ENCODE data around the gene NBEA. TPM values are rescaled to one million over a fixed set of nuclear protein-coding genes. Genes with fewer than 3 reads are reported as not detected.
"Not testable (repeated sequence)": the region's sequence is repeated elsewhere in the genome, so short reads cannot be mapped to it uniquely, and the experiment has no call there.

NBEA gene
- total RNA-seq, 2 experiments from 2014 or later = 0.26 to 0.29 TPM

DNA sequence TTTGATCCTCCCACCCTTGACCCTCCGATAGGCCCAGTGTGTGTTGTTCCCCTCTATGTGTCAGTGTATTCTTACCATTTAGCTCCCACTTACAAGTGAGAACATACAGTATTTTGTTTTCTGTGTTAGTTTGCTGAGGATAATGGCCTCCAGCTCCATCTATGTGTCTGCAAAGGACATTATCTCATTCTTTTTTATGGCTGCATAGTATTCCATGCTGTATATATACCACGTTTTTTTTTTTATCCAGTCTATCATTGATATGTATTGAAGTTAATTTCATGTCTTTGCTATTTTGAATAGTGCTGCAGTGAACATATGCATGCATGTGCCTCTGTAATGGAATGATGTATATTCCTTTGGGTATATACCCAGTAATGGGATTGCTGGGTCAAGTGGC lies 27.5 kb downstream of the NBEA start:
- H3K4me3 Mint-ChIP-seq; H3K27me3 Mint-ChIP-seq; POLR2A ChIA-PET; H3K4me1 Mint-ChIP-seq (ENCODE audit: low read depth); DNase-seq; CTCF ChIA-PET; intact Hi-C loops (cut with micrococcal nuclease); H3K27ac Mint-ChIP-seq; H3K36me3 Mint-ChIP-seq: not testable (repeated sequence)
- H3K9me3 Mint-ChIP-seq = peaks cover 18% of the 10 kb centered on the region

DNA sequence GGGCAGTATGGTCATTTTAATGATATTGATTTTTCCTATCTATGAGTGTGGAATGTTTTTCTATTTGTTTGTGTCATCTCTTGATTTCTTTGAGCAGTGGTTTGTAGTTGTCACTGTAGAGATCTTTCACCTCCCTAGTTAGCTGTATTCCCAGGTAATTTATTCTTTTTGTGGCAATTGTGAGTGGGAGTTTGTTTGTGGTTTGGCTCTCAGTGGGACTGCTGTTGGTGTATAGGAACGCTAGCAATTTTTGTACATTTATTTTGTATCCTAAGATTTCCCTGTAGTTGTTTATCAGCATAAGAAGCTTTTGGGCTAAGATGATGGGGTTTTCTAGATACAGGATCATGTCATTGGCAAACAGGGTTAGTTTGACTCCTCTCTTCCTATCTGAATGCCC lies 28.9 kb downstream of the NBEA start:
- POLR2A ChIA-PET = no interaction called here
- DNase-seq = no peak
- Mint-ChIP-seq H3K4me1 (ENCODE audit: low read depth) (no peaks in the 10 kb centered on the region), H3K9me3 (peaks cover 20% of the 10 kb centered on the region), H3K36me3 (peaks cover 2% of the 10 kb centered on the region), H3K27me3 (no peaks in the 10 kb centered on the region), H3K4me3 (no peak overlapping the region), H3K27ac (no peak overlapping the region)
- intact Hi-C loops (cut with micrococcal nuclease) = no loop called here
- CTCF ChIA-PET = interaction anchor here (0.8 kb wide), 1 partner anchor 777 kb away, joined by 3 read pairs; no protein-coding TSS in a partner anchor

DNA sequence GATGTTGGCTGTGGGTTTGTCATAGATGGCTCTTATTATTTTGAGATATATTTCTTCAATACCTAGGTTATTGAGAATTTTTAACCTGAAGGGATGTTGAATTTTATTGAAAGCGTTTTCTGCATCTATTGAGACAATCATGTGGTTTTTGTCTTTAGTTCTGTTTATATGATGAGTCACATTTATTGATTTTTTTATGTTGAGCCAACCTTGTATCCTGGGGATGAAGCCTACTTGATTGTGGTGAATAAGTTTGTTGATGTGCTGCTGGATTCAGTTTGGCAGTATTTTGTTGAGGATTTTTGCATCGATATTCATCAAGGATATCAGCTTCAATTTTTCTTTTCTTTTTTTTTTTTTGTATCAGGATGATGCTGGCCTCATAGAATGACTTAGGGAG lies 29.4 kb downstream of the NBEA start:
- no peak overlapping the region for H3K27ac Mint-ChIP-seq
- POLR2A ChIA-PET = no interaction called here
- intact Hi-C loops (cut with micrococcal nuclease) = no loop called here
- DNase-seq = no peak
- H3K27me3 Mint-ChIP-seq = no peaks in the 10 kb centered on the region
- H3K4me1 Mint-ChIP-seq (ENCODE audit: low read depth) = no peaks in the 10 kb centered on the region
- CTCF ChIA-PET = interaction anchor here (0.8 kb wide), 1 partner anchor 777 kb away, joined by 3 read pairs; no protein-coding TSS in a partner anchor
- H3K9me3 Mint-ChIP-seq = peaks cover 24% of the 10 kb centered on the region
- H3K4me3 Mint-ChIP-seq = no peak overlapping the region
- H3K36me3 Mint-ChIP-seq = peaks cover 2% of the 10 kb centered on the region

DNA sequence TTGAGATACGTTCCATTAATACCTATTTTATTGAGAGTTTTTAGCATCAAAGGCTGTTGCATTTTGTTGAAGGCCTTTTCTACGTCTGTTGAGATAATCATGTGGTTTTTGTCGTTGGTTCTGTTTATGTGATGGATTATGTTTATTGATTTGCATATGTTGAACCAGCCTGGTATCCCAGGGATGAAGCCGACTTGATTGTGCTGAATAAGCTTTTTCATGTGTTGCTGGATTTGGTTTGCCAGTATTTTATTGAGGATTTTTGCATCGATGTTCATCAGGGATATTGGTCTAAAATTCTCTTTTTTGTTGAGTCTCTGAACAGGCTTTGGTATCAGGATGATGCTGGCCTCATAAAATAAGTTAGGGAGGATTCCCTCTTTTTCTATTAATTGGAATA lies 43.1 kb downstream of the NBEA start:
- peaks cover 20% of the 10 kb centered on the region for H3K9me3 Mint-ChIP-seq
- H3K4me1 Mint-ChIP-seq (ENCODE audit: low read depth); H3K27ac Mint-ChIP-seq; H3K4me3 Mint-ChIP-seq; H3K36me3 Mint-ChIP-seq; H3K27me3 Mint-ChIP-seq; DNase-seq; intact Hi-C loops (cut with micrococcal nuclease); POLR2A ChIA-PET; CTCF ChIA-PET: not testable (repeated sequence)

DNA sequence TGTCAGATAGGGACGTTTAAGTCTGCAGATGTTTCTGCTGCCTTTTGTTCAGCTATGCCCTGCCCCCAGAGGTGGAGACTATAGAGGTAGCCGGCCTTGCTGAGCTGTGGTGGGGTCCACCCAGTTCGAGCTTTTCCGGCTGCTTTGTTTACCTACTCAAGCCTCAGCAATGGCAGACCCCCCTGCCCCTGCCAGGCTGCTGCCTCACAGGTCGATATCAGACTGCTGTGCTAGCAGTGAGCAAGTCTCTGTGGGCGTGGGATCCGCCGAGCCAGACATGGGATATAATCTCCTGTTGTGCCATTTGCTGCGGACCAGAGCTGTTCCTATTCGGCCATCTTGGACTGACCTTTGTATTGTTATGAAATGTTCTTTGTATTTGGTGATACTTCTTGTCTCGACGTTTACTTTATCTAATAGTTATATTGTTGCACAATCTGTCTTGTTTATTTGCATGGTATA lies 46.3 kb downstream of the NBEA start:
- Mint-ChIP-seq H3K4me1 (ENCODE audit: low read depth) (no peaks in the 10 kb centered on the region), H3K36me3 (peaks cover 3% of the 10 kb centered on the region), H3K27me3 (no peaks in the 10 kb centered on the region), H3K4me3 (no peak overlapping the region), H3K27ac (no peak overlapping the region), H3K9me3 (peaks cover 34% of the 10 kb centered on the region)
- POLR2A ChIA-PET = no interaction called here
- intact Hi-C loops (cut with micrococcal nuclease) = no loop called here
- CTCF ChIA-PET = no interaction called here
- no peak for DNase-seq

DNA sequence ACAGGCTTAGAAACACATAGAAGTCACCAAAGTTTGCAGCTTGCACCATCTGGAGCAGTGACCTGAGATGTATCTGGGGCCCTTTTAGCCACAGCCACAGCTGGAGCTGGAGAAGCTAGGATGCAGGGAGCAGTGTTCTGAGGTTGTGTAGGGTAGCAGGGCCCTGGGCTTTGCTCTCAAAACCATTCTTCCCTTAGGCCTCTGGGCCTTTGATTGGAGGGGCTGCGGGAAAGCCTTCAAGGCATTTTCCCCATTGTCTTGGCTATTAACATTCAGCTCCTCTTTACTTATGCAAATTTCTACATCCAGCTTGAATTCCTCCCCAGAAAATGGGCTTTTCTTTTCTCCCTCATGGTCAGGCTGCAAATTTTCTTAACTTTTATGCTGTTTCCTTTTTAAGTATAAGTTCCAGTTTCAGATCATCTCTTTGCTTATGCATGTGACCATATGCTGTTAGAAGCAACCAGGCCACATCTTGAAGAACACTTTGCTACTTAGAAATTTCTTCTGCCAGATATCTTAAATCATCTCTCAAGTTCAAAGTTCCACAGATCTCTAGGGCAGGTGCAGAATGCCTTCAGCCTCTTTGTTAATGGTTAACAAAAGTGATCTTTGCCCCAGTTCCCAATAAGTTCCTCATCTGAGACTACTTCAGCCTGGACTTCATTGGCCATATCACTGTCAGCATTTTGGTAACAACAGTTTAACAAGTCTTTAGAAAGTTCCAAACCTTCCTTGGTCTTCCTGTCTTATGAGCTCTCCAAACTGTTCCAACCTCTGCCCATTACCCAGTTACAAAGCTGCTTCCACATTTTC lies 48.5 kb downstream of the NBEA start:
- H3K4me1 Mint-ChIP-seq (ENCODE audit: low read depth) = no peaks in the 10 kb centered on the region
- H3K27me3 Mint-ChIP-seq = no peaks in the 10 kb centered on the region
- peaks cover 3% of the 10 kb centered on the region for H3K36me3 Mint-ChIP-seq
- ChIA-PET POLR2A (no interaction called here), CTCF (no interaction called here)
- intact Hi-C loops (cut with micrococcal nuclease) = no loop called here
- H3K4me3 Mint-ChIP-seq = no peak overlapping the region
- peaks cover 34% of the 10 kb centered on the region for H3K9me3 Mint-ChIP-seq
- no peak for DNase-seq
- no peak overlapping the region for H3K27ac Mint-ChIP-seq

DNA sequence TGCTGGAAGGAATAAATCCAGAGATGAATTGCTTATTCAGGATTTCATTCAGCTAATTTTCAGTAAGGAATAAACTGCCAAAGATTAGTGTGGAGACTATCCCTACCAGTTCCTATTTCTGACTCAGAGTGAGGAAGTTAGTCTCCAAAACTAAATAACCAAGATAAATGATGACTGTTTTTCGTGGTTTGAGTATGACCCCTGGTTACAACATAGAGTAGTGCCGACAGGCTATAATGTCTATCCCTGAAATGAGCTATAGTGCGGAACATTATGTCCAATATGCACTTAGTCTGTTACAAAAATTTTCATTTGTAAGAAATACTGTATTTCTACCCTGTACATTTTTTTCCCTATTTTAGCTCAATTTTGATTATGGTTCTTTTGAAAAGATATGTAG lies 51.4 kb downstream of the NBEA start:
- intact Hi-C loops (cut with micrococcal nuclease) = no loop called here
- Mint-ChIP-seq H3K4me1 (ENCODE audit: low read depth) (no peaks in the 10 kb centered on the region), H3K27me3 (no peaks in the 10 kb centered on the region), H3K27ac (no peak overlapping the region), H3K9me3 (peaks cover 30% of the 10 kb centered on the region), H3K4me3 (no peak overlapping the region), H3K36me3 (peaks cover 3% of the 10 kb centered on the region)
- CTCF ChIA-PET = no interaction called here
- POLR2A ChIA-PET = no interaction called here
- DNase-seq = no peak

DNA sequence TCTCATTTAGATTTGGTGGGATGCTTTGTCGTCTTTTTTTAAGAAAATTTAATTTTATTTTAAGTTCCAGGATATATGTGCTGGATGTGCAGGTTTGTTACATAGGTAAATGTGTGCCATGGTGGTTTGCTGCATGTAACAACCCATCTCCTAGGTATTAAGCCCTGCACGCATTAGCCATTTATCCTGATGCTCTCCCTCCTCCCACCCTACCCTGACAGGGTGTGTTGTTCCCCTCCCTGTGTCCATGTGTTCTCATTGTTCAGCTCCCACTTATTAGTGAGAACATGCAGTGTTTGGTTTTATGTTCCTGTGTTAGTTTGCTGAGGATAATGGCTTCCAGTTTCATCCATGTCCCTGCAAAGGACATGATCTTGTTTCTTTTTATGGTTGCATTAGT lies 61.7 kb downstream of the NBEA start:
- H3K27me3 Mint-ChIP-seq; CTCF ChIA-PET; H3K36me3 Mint-ChIP-seq; H3K4me3 Mint-ChIP-seq; H3K27ac Mint-ChIP-seq; POLR2A ChIA-PET; H3K4me1 Mint-ChIP-seq (ENCODE audit: low read depth); H3K9me3 Mint-ChIP-seq; DNase-seq; intact Hi-C loops (cut with micrococcal nuclease): not testable (repeated sequence)

DNA sequence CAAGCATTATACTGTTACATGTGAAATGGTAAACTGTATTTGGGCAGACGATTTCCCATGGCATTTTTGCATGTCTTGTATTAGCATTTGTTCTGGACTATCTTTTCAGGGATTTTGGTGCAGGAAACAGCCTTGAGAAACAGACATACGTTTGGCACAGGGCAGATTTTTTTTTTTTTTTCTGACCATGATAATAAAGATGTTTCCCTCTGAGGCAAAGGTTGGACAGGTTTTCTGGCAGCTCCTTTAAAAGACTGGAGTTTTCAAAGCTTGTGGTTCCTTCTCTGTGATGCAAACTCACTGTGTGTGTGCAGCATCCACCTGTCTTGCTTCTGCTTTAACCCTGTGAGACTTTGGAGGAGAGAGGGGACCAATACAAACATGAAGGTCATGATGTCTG lies 63.0 kb downstream of the NBEA start:
- H3K4me1 Mint-ChIP-seq (ENCODE audit: low read depth) = no peaks in the 10 kb centered on the region
- H3K27me3 Mint-ChIP-seq = no peaks in the 10 kb centered on the region
- no peaks in the 10 kb centered on the region for H3K36me3 Mint-ChIP-seq
- no peak overlapping the region for H3K4me3 Mint-ChIP-seq
- intact Hi-C loops (cut with micrococcal nuclease) = no loop called here
- no peaks in the 10 kb centered on the region for H3K9me3 Mint-ChIP-seq
- no peak overlapping the region for H3K27ac Mint-ChIP-seq
- no peak for DNase-seq
- ChIA-PET POLR2A (no interaction called here), CTCF (no interaction called here)

DNA sequence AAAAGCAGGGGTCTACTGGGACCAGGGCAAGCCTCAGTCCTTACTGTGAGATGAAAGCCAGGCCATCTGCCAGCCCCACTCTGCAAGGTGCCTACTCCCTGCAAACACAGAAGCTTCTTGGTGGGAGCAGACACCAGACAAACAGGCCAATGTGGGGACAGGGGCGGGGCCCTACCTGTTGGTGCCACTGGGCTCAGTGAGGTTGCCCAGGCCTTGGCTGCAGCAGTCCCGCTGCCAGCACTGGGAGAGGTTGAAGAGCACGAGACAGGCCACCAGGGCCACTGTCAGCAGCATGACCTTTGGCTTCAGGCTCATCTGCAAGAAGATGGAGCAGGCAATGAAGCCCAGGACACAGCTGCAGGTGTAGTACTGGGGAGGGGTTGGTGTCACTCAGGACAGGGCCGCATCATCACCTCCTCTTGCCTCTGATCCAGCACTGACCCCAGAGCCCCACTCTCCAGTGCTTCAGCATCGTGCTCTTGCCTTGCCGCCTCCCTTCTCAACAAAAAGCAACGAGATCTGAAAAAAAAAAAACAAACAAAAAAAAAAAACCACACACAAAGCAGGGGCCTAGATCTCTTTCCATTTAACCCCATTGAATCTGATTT lies 72.6 kb downstream of the NBEA start:
- no peaks in the 10 kb centered on the region for H3K27me3 Mint-ChIP-seq
- no peak overlapping the region for H3K4me3 Mint-ChIP-seq
- intact Hi-C loops (cut with micrococcal nuclease) = no loop called here
- ChIA-PET POLR2A (no interaction called here), CTCF (no interaction called here)
- H3K27ac Mint-ChIP-seq = no peak overlapping the region
- no peak for DNase-seq
- no peaks in the 10 kb centered on the region for H3K9me3 Mint-ChIP-seq
- H3K4me1 Mint-ChIP-seq (ENCODE audit: low read depth) = no peaks in the 10 kb centered on the region
- no peaks in the 10 kb centered on the region for H3K36me3 Mint-ChIP-seq

DNA sequence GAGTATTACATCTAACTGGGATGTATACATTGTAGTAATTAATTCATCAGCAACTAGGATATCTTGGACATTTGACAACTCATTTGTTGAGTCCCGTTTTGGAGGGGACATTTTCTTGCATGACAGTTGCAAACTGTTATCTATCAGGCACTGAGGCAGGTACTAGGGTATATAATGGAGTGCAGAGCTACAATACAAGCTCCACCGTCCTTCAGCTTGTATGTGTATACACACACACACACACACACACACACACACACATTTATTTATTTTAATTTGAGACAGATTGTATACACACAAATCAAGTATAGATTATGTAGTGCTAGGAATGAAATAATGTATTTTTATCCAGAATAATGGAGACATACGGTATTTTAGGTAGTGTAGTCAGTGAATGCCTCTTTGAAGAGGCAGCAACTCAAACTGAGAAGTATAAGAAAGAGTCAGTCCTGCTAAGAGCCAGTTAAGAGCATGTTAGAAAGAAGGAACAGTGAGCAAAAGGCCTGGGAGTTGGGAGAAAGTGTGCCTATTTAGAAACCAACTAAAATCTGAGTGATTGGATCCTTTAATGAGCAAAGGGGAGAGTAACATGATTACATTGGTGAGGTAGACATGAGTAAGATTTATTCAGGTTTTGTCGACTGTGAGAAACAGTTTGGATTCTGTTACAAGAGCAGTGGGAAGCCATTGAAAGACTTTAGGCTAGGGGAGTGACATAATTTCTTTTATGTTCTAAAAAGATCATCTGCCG lies 74.5 kb downstream of the NBEA start:
- ChIA-PET POLR2A (no interaction called here), CTCF (no interaction called here)
- Mint-ChIP-seq H3K4me3 (no peak overlapping the region), H3K4me1 (ENCODE audit: low read depth) (no peaks in the 10 kb centered on the region), H3K27ac (no peak overlapping the region), H3K36me3 (no peaks in the 10 kb centered on the region), H3K27me3 (no peaks in the 10 kb centered on the region), H3K9me3 (peaks cover 6% of the 10 kb centered on the region)
- DNase-seq = no peak
- intact Hi-C loops (cut with micrococcal nuclease) = no loop called here

DNA sequence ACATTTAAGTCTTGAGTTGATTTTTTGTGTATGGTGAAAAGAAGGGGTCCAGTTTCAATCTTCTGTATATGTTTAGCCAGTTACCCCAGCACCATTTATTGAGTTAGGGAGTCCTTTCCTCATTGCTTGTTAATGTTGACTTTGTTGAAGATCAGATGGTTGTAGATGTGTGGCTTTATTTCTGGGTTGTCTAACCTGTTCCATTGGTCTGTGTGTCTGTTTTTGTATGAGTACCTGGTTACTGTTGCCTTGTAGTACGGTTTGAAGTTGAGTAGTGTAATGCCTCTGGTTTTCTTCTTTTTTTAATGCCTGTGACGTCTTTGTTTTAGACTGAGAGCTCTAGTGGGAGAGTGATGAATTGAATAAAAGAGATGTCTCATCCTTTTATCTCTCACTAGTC lies 83.2 kb downstream of the NBEA start:
- Mint-ChIP-seq H3K4me3 (no peak overlapping the region), H3K4me1 (ENCODE audit: low read depth) (no peaks in the 10 kb centered on the region), H3K27ac (no peak overlapping the region), H3K36me3 (no peaks in the 10 kb centered on the region), H3K9me3 (peaks cover 15% of the 10 kb centered on the region), H3K27me3 (no peaks in the 10 kb centered on the region)
- CTCF ChIA-PET = no interaction called here
- POLR2A ChIA-PET = no interaction called here
- DNase-seq = no peak
- intact Hi-C loops (cut with micrococcal nuclease) = no loop called here
